GM23338 (cell line): Measurements from ENCODE around the gene OTUD3. TPM values are rescaled to one million over a fixed set of nuclear protein-coding genes. Genes with fewer than 3 reads are reported as not detected.

Source experiments
- ATAC-seq: fragments of 200-7000 bp; cut with Tn5 transposase; 3 replicates; pipeline ENCODE4 v1.9.1; 2020
- DNase-seq: peaks from one replicate; pipeline ENCODE4 v3.0.0-alpha.2; 2015; ENCODE audit warnings: low spot score
- H2AFZ ChIP-seq: fragments of 200-600 bp; sonication (generic); 2 replicates; pipeline ENCODE4 v1.8.0; 2016; ENCODE audit warnings: antibody characterized with exemption, mild to moderate bottlenecking, moderate library complexity
- H3F3A ChIP-seq: fragments of 200-600 bp; sonication (generic); replicated peaks from 2 replicates; pipeline ENCODE4 v1.8.0; 2017; ENCODE audit warnings: antibody characterized with exemption, mixed run types, low read depth
- H3K27ac ChIP-seq: fragments of 200-600 bp; sonication (generic); 2 replicates; pipeline ENCODE4 v1.6.1; 2016; ENCODE audit warnings: low read depth
- H3K27me3 ChIP-seq: fragments of 200-600 bp; sonication (generic); 2 replicates; pipeline ENCODE4 v1.8.0; 2016; ENCODE audit warnings: mild to moderate bottlenecking, mixed run types, moderate library complexity; ENCODE audit not compliant: insufficient read depth
- H3K36me3 ChIP-seq: fragments of 200-600 bp; sonication (generic); 2 replicates; pipeline ENCODE4 v1.8.0; 2016; ENCODE audit warnings: mild to moderate bottlenecking; ENCODE audit not compliant: insufficient read depth
- H3K4me1 ChIP-seq: fragments of 200-600 bp; sonication (generic); 2 replicates; pipeline ENCODE4 v1.8.0; 2016; ENCODE audit warnings: mild to moderate bottlenecking, moderate library complexity; ENCODE audit not compliant: insufficient read depth
- H3K4me2 ChIP-seq: fragments of 200-600 bp; sonication (generic); 2 replicates; pipeline ENCODE4 v1.7.1; 2017; ENCODE audit warnings: mixed run types
- H3K4me3 ChIP-seq: fragments of 200-600 bp; sonication (generic); 2 replicates; pipeline ENCODE4 v1.6.1; 2016; ENCODE audit warnings: mixed run types
- H3K79me2 ChIP-seq: fragments of 200-600 bp; sonication (generic); replicated peaks from 2 replicates; pipeline ENCODE4 v1.8.0; 2017; ENCODE audit warnings: mild to moderate bottlenecking; ENCODE audit not compliant: insufficient read depth
- H3K9me2 ChIP-seq: fragments of 200-600 bp; sonication (generic); 2 replicates; pipeline ENCODE4 v1.8.0; 2017; ENCODE audit not compliant: insufficient read depth
- H4K20me1 ChIP-seq: fragments of 200-600 bp; sonication (generic); replicated peaks from 2 replicates; pipeline ENCODE4 v1.8.0; 2017; ENCODE audit warnings: mild to moderate bottlenecking; ENCODE audit not compliant: insufficient read depth
- H3K27ac Mint-ChIP-seq: 2 replicates; pipeline ENCODE4 v1.8.0; 2020; ENCODE audit warnings: inconsistent platforms, mild to moderate bottlenecking, moderate library complexity, mixed read lengths
- H3K27me3 Mint-ChIP-seq: 3 replicates; pipeline ENCODE4 v1.8.0; 2022; ENCODE audit warnings: low read depth, mild to moderate bottlenecking, moderate library complexity, mixed read lengths, inconsistent platforms; ENCODE audit not compliant: insufficient read depth, poor library complexity
- H3K36me3 Mint-ChIP-seq: 3 replicates; pipeline ENCODE4 v1.8.0; 2021; ENCODE audit warnings: low read depth, mild to moderate bottlenecking, inconsistent platforms, moderate library complexity, mixed read lengths
- H3K4me1 Mint-ChIP-seq: 3 replicates; pipeline ENCODE4 v1.8.0; 2020; ENCODE audit warnings: mild to moderate bottlenecking, inconsistent platforms, mixed read lengths
- H3K4me3 Mint-ChIP-seq: 3 replicates; pipeline ENCODE4 v1.8.0; 2021; ENCODE audit warnings: moderate library complexity, mild to moderate bottlenecking, inconsistent platforms, mixed read lengths
- H3K9me3 Mint-ChIP-seq: 3 replicates; pipeline ENCODE4 v1.8.0; 2020; ENCODE audit warnings: moderate library complexity, mild to moderate bottlenecking, inconsistent platforms, mixed read lengths
- CREB1 ChIP-seq: fragments of 250-450 bp; sonication (Bioruptor Pico); IDR thresholded peaks from 2 replicates; pipeline ENCODE4 v1.5.0; 2020; ENCODE audit warnings: low read depth, mild to moderate bottlenecking, moderate library complexity
- CTCF ChIP-seq, 2 experiments: fragments of 200-600 bp in 1 of 2; sonication (generic) in 1 of 2; conservative IDR thresholded peaks; 2 replicates each; pipeline versions ENCODE4 v1.5.1 to v1.6.1; 2016 to 2017; ENCODE audit warnings: antibody characterized with exemption in 2 of 2, low read depth in 2 of 2, mild to moderate bottlenecking in 2 of 2, moderate library complexity in 1 of 2
- EZH2 ChIP-seq: fragments of 200-600 bp; sonication (generic); IDR thresholded peaks from one replicate; pipeline ENCODE4 v1.8.0; 2017; ENCODE audit warnings: antibody characterized with exemption, mild to moderate bottlenecking, low read depth; ENCODE audit not compliant: unreplicated experiment
- EZH2phosphoT487 ChIP-seq: fragments of 200-600 bp; sonication (generic); IDR thresholded peaks from one replicate; pipeline ENCODE4 v1.8.1; 2018; ENCODE audit warnings: antibody characterized with exemption; ENCODE audit not compliant: unreplicated experiment
- JUNB ChIP-seq: IDR thresholded peaks from one replicate; pipeline ENCODE4 v1.6.1; 2016; ENCODE audit warnings: antibody characterized with exemption; ENCODE audit not compliant: unreplicated experiment
- POLR2AphosphoS5 ChIP-seq: IDR thresholded peaks from 2 replicates; pipeline ENCODE4 v1.6.1; 2016; ENCODE audit warnings: antibody characterized with exemption, low read depth
- REST ChIP-seq: IDR thresholded peaks from one replicate; pipeline ENCODE4 v1.6.1; 2018; ENCODE audit warnings: antibody characterized with exemption; ENCODE audit not compliant: unreplicated experiment
- ZNF114 ChIP-seq: fragments of 250-450 bp; sonication (Bioruptor Pico); IDR thresholded peaks from 2 replicates; pipeline ENCODE4 v1.5.0; 2020; ENCODE audit warnings: mild to moderate bottlenecking, moderate library complexity
- polyA plus RNA-seq: library from polyadenylated mRNA; unstranded; fragments of >200 nt; fragmentation: Nextera tagmentation; extraction: Ambion mirVana; gene quantifications from 2 replicates; pipeline ENCODE4 v1.2.1, GENCODE V29; 2016
- total RNA-seq: library from RNA; depleted of rRNA; stranded (reverse); fragments of >200 nt; shearing (Covaris generic); gene quantifications from 2 replicates; pipeline ENCODE4 v1.2.3, GENCODE V29; 2014

Gene OTUD3
- total and polyA plus RNA-seq, 2 experiments from 2014 or later, result 3.0 to 12.9 TPM

- Mint-ChIP-seq H3K4me1 (no peaks in the 10 kb centered on the region), H3K27ac (no peak overlapping the region), H3K9me3 (no peaks in the 10 kb centered on the region), H3K27me3 (no peaks in the 10 kb centered on the region), H3K36me3 (peaks cover 57% of the 10 kb centered on the region), H3K4me3 (no peak overlapping the region)
- Histone ChIP-seq H3K4me3 (no peak overlapping the region), H3K9me2 (no peaks in the 10 kb centered on the region), H3K36me3 (peaks cover 14% of the 10 kb centered on the region), H3F3A (no peaks in the 10 kb centered on the region), H2AFZ (no peak overlapping the region), H3K4me2 (no peak overlapping the region), H3K27me3 (no peaks in the 10 kb centered on the region), H4K20me1 (peaks cover 20% of the 10 kb centered on the region; the same call in 1 of the 2 replicates), H3K4me1 (no peaks in the 10 kb centered on the region), H3K79me2 (peaks cover 42% of the 10 kb centered on the region), H3K27ac (no peak overlapping the region)
- TF ChIP-seq CTCF (conservative IDR thresholded peaks at IDR 0.05; ENCODE audit: low read depth in 2 of 2) (no peak), REST (no peak), CREB1 (CRISPR knock-in tag) (no peak), EZH2 (no peak)
- no peak for ATAC-seq
- no peak for DNase-seq
Measured at GRCh38 chr1:19894218-19894617, 12.0 kb downstream of the OTUD3 start.

GRCh38 chr1:19901653-19902052 lies 19.5 kb downstream of the OTUD3 start:
- H2AFZ ChIP-seq, result no peak overlapping the region
- no peaks in the 10 kb centered on the region for H3K4me1 Mint-ChIP-seq
- no peaks in the 10 kb centered on the region for H3K27me3 Mint-ChIP-seq
- no peak overlapping the region for H3K4me2 ChIP-seq
- no peaks in the 10 kb centered on the region for H3K4me1 ChIP-seq
- 0 out of 2 replicates have a peak, but pooled peaks cover 12% of the 10 kb centered on the region for H4K20me1 ChIP-seq
- H3K27me3 ChIP-seq, result no peaks in the 10 kb centered on the region
- DNase-seq (no peak), ATAC-seq (no peak)
- H3F3A ChIP-seq, result no peaks in the 10 kb centered on the region
- H3K79me2 ChIP-seq, result peaks cover 7% of the 10 kb centered on the region; the same call in 1 of the 2 replicates
- no peak overlapping the region for H3K4me3 Mint-ChIP-seq
- no peak overlapping the region for H3K27ac Mint-ChIP-seq
- peaks cover 77% of the 10 kb centered on the region for H3K36me3 Mint-ChIP-seq
- H3K36me3 ChIP-seq, result peaks cover 46% of the 10 kb centered on the region
- H3K9me3 Mint-ChIP-seq, result no peaks in the 10 kb centered on the region
- no peaks in the 10 kb centered on the region for H3K9me2 ChIP-seq
- H3K4me3 ChIP-seq, result no peak overlapping the region
- H3K27ac ChIP-seq, result no peak overlapping the region
- TF ChIP-seq POLR2AphosphoS5 (no peak), CTCF (conservative IDR thresholded peaks at IDR 0.05; ENCODE audit: low read depth in 2 of 2) (no peak), EZH2phosphoT487 (no peak), JUNB (no peak), ZNF114 (CRISPR knock-in tag) (no peak), CREB1 (CRISPR knock-in tag) (no peak)
